GM12801 (cell line): ENCODE measurements around the gene PCSK6.

ENCODE experiments used
- CTCF ChIP-seq: IDR thresholded peaks from one replicate; pipeline ENCODE4 v1.5.1; 2011; ENCODE audit warnings: control low read depth; ENCODE audit not compliant: insufficient read length; ENCODE audit errors: extremely low read depth

The PCSK6 gene

GRCh38 chr15:101444807-101445508 is 44.5 kb downstream of the PCSK6 start:
- TF ChIP-seq CTCF, result no peak

GRCh38 chr15:101444015-101444414 is 45.5 kb downstream of the PCSK6 start:
- TF ChIP-seq CTCF, result no peak

GRCh38 chr15:101442272-101442671 is 47.2 kb downstream of the PCSK6 start:
- no peak for TF ChIP-seq CTCF

GRCh38 chr15:101441696-101442095 is 47.8 kb downstream of the PCSK6 start:
- no peak for TF ChIP-seq CTCF

GRCh38 chr15:101440846-101441590 is 48.5 kb downstream of the PCSK6 start:
- no peak for TF ChIP-seq CTCF

- TF ChIP-seq CTCF, result no peak
Measured at GRCh38 chr15:101439920-101440319, 49.6 kb downstream of the PCSK6 start.

GRCh38 chr15:101439285-101439919 is 50.1 kb downstream of the PCSK6 start:
- no peak for TF ChIP-seq CTCF
